Astrocyte (in vitro differentiated cells and primary cell): ENCODE data around the gene KRT84. TPM values are rescaled to one million over a fixed set of nuclear protein-coding genes. Genes with fewer than 3 reads are reported as not detected.
"Not testable (repeated sequence)": the region's sequence is repeated elsewhere in the genome, so short reads cannot be mapped to it uniquely, and the experiment has no call there.

Experiments used
- DNase-seq: peaks from one replicate; pipeline ENCODE4 v3.0.0-alpha.2; 2010; ENCODE audit warnings: low read depth
- FAIRE-seq: peaks from 2 replicates; lab custom pipeline; 2011; peaks lifted over from hg19 to GRCh38; lab: Jason Lieb, UNC
- H2AFZ ChIP-seq: 2 replicates; pipeline ENCODE4 v1.6.0; 2012; ENCODE audit warnings: low read depth, low read length, inconsistent platforms
- H3K27ac ChIP-seq: 2 replicates; pipeline ENCODE4 v1.5.1; 2011; ENCODE audit warnings: low read depth, low read length, inconsistent platforms
- H3K27me3 ChIP-seq: 2 replicates; pipeline ENCODE4 v1.6.0; 2011; ENCODE audit warnings: low read length, inconsistent platforms; ENCODE audit not compliant: insufficient read depth
- H3K36me3 ChIP-seq: 2 replicates; pipeline ENCODE4 v1.5.1; 2011; ENCODE audit warnings: low read length, inconsistent platforms; ENCODE audit not compliant: insufficient read depth
- H3K4me1 ChIP-seq: 2 replicates; pipeline ENCODE4 v1.5.1; 2011; ENCODE audit warnings: low read length, inconsistent platforms; ENCODE audit not compliant: insufficient read depth
- H3K4me2 ChIP-seq: 2 replicates; pipeline ENCODE4 v1.6.0; 2012; ENCODE audit warnings: low read length, inconsistent platforms
- H3K4me3 ChIP-seq: 2 replicates; pipeline ENCODE4 v1.5.1; 2011; ENCODE audit warnings: low read depth, mild to moderate bottlenecking, low read length, inconsistent platforms; ENCODE audit not compliant: insufficient read depth
- H3K79me2 ChIP-seq: 2 replicates; pipeline ENCODE4 v1.6.0; 2012; ENCODE audit warnings: mild to moderate bottlenecking, low read length, inconsistent platforms; ENCODE audit not compliant: insufficient read depth
- H3K9ac ChIP-seq: 2 replicates; pipeline ENCODE4 v1.6.0; 2012; ENCODE audit warnings: mild to moderate bottlenecking, low read length, inconsistent platforms
- H3K9me3 ChIP-seq: 2 replicates; pipeline ENCODE4 v1.5.1; 2012; ENCODE audit warnings: low read depth, mild to moderate bottlenecking, low read length, inconsistent platforms; ENCODE audit not compliant: insufficient read depth
- H4K20me1 ChIP-seq: 2 replicates; pipeline ENCODE4 v1.6.0; 2012; ENCODE audit warnings: low read length, inconsistent platforms; ENCODE audit not compliant: insufficient read depth
- H3K27ac Mint-ChIP-seq: one replicate; pipeline ENCODE4 v1.8.0; 2021; ENCODE audit warnings: mild to moderate bottlenecking, mixed read lengths; ENCODE audit not compliant: unreplicated experiment
- H3K27me3 Mint-ChIP-seq: one replicate; pipeline ENCODE4 v1.8.0; 2021; ENCODE audit warnings: low read depth, mixed read lengths; ENCODE audit not compliant: unreplicated experiment
- H3K36me3 Mint-ChIP-seq: one replicate; pipeline ENCODE4 v1.8.0; 2021; ENCODE audit warnings: low read depth, mixed read lengths; ENCODE audit not compliant: unreplicated experiment
- H3K4me1 Mint-ChIP-seq: one replicate; pipeline ENCODE4 v1.8.0; 2021; ENCODE audit warnings: low read depth, mixed read lengths; ENCODE audit not compliant: unreplicated experiment
- H3K4me3 Mint-ChIP-seq: one replicate; pipeline ENCODE4 v1.8.0; 2021; ENCODE audit warnings: mild to moderate bottlenecking, moderate library complexity, mixed read lengths; ENCODE audit not compliant: unreplicated experiment
- H3K9me3 Mint-ChIP-seq: one replicate; pipeline ENCODE4 v1.8.0; 2021; ENCODE audit warnings: mild to moderate bottlenecking, mixed read lengths; ENCODE audit not compliant: unreplicated experiment
- EZH2 ChIP-seq: IDR thresholded peaks from 2 replicates; pipeline ENCODE4 v1.6.1; 2012; ENCODE audit warnings: mild to moderate bottlenecking, low read length, inconsistent platforms; ENCODE audit not compliant: insufficient read depth
- total RNA-seq: library from RNA; stranded (reverse); gene quantifications from 2 replicates; pipeline ENCODE4 v1.2.1, GENCODE V29; 2021
- TF ChIP-seq, protein P1 (sequence below): IDR thresholded peaks from 2 replicates; pipeline ENCODE4 v1.5.1; 2011; ENCODE audit warnings: low read depth, mild to moderate bottlenecking, inconsistent platforms, low read length, moderate library complexity; ENCODE audit not compliant: insufficient read depth

Gene KRT84
- total RNA-seq, 1 donor from 2014 or later: not detected

DNA sequence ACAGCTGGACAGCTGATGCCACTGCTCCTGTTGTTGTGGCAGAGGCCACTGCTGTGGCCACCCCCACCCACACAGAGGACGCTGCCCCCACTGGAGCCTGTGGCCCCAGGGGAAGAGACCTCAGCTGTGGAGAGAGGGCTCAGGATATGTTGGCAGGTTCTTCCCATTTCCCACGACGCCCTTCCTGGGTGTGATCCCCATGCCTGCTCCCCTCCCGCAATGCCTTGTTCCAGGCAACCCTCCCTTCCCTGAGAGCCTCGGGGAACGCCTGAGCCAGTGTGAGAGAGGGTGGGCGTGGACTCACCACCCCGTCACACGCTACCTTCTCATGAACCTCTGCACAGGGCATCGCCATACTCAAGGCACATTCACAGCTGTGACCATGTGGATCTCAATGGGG lies 26.4 kb upstream of the KRT84 start:
- Histone ChIP-seq H3K4me2 (no peak overlapping the region), H3K4me3 (no peak overlapping the region), H3K79me2 (no peaks in the 10 kb centered on the region), H2AFZ (no peak overlapping the region), H3K27ac (no peak overlapping the region), H3K9ac (no peak overlapping the region), H3K27me3 (no peaks in the 10 kb centered on the region), H3K9me3 (no peaks in the 10 kb centered on the region), H3K4me1 (peaks cover 9% of the 10 kb centered on the region), H3K36me3 (no peaks in the 10 kb centered on the region), H4K20me1 (no peaks in the 10 kb centered on the region)
- FAIRE-seq (no peak), DNase-seq (no peak)
- TF ChIP-seq, protein P1, sequence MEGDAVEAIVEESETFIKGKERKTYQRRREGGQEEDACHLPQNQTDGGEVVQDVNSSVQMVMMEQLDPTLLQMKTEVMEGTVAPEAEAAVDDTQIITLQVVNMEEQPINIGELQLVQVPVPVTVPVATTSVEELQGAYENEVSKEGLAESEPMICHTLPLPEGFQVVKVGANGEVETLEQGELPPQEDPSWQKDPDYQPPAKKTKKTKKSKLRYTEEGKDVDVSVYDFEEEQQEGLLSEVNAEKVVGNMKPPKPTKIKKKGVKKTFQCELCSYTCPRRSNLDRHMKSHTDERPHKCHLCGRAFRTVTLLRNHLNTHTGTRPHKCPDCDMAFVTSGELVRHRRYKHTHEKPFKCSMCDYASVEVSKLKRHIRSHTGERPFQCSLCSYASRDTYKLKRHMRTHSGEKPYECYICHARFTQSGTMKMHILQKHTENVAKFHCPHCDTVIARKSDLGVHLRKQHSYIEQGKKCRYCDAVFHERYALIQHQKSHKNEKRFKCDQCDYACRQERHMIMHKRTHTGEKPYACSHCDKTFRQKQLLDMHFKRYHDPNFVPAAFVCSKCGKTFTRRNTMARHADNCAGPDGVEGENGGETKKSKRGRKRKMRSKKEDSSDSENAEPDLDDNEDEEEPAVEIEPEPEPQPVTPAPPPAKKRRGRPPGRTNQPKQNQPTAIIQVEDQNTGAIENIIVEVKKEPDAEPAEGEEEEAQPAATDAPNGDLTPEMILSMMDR: no peak
- TF ChIP-seq EZH2: no peak
- peaks cover 12% of the 10 kb centered on the region for H3K4me1 Mint-ChIP-seq
- H3K9me3 Mint-ChIP-seq: peaks cover 13% of the 10 kb centered on the region
- no peak overlapping the region for H3K27ac Mint-ChIP-seq
- H3K27me3 Mint-ChIP-seq: peaks cover 31% of the 10 kb centered on the region
- no peaks in the 10 kb centered on the region for H3K36me3 Mint-ChIP-seq
- no peak overlapping the region for H3K4me3 Mint-ChIP-seq

DNA sequence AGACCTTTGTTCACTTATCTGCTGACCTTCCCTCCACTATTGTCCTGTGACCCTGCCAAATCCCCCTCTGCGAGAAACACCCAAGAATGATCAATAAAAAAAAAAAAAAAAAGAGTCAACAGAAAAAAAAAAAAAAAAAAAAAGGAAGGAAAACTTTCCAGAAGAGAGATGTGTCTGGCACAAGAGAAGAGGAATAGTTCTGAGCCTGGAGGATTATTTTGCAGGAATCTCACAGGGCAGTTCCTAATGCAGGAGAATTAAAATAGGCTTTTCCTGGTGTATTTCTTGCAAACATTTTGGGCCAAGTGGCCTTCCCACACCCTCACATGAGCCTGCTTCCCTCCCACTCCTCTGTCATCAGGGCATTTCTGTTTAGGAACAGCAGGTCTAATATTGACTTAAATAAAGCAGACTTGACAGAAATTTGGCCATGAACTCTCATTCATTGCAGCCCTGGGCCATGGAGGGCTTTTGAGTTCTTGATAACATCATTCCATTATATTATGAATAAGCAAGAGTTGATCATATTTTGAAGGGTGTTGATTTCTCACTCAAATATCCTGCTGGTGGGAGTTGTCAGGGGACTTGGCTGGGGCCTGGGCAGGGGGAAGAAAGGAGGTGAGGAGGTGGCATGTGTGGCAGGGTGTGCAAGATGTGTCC lies 25.3 kb upstream of the KRT84 start:
- not testable (repeated sequence) for H3K4me3 Mint-ChIP-seq, H3K4me2 ChIP-seq, H3K36me3 ChIP-seq, H3K4me1 Mint-ChIP-seq, H3K27me3 ChIP-seq, H3K79me2 ChIP-seq, H3K4me1 ChIP-seq, H4K20me1 ChIP-seq, H3K27ac Mint-ChIP-seq, H3K4me3 ChIP-seq, H3K9me3 ChIP-seq, H3K27ac ChIP-seq, DNase-seq, H3K36me3 Mint-ChIP-seq, FAIRE-seq, H2AFZ ChIP-seq, H3K9ac ChIP-seq
- Mint-ChIP-seq H3K9me3 (peaks cover 16% of the 10 kb centered on the region), H3K27me3 (peaks cover 37% of the 10 kb centered on the region)

GRCh38 chr12:52407918-52408317 lies 22.5 kb upstream of the KRT84 start:
- Histone ChIP-seq H3K27ac (no peak overlapping the region), H3K9ac (no peak overlapping the region), H3K9me3 (no peaks in the 10 kb centered on the region), H3K4me3 (no peak overlapping the region), H3K36me3 (no peaks in the 10 kb centered on the region), H3K27me3 (no peaks in the 10 kb centered on the region), H3K4me2 (no peak overlapping the region), H2AFZ (no peak overlapping the region), H3K4me1 (no peaks in the 10 kb centered on the region), H3K79me2 (no peaks in the 10 kb centered on the region), H4K20me1 (no peaks in the 10 kb centered on the region)
- H3K27me3 Mint-ChIP-seq: peaks cover 55% of the 10 kb centered on the region
- no peak overlapping the region for H3K4me3 Mint-ChIP-seq
- H3K9me3 Mint-ChIP-seq: peaks cover 16% of the 10 kb centered on the region
- FAIRE-seq: no peak
- DNase-seq: no peak
- no peaks in the 10 kb centered on the region for H3K36me3 Mint-ChIP-seq
- TF ChIP-seq, protein P1: no peak
- TF ChIP-seq EZH2: no peak
- peaks cover 1% of the 10 kb centered on the region for H3K4me1 Mint-ChIP-seq
- no peak overlapping the region for H3K27ac Mint-ChIP-seq
